A549 (cell line): ENCODE measurements around the gene ZPLD1.

Experiments
- BHLHE40 ChIP-seq: IDR thresholded peaks from 2 replicates; pipeline ENCODE4 v1.6.1; 2012; ENCODE audit warnings: low read depth, low read length, inconsistent platforms
- CBX2 ChIP-seq: fragments of 200-600 bp; sonication (generic); IDR thresholded peaks from 2 replicates; pipeline ENCODE4 v1.6.1; 2016; ENCODE audit warnings: low read depth, mild to moderate bottlenecking, borderline replicate concordance
- EHF ChIP-seq: fragments of 250-450 bp; sonication (Bioruptor Pico); IDR thresholded peaks from 2 replicates; pipeline ENCODE4 v1.5.0; 2020; ENCODE audit warnings: mild to moderate bottlenecking
- EP300 ChIP-seq, 2 experiments: fragments of >200 bp; sonication (Bioruptor Twin); formaldehyde crosslinking; IDR thresholded peaks; 2 replicates in 1 of 2; 3 replicates in 1 of 2; pipeline ENCODE4 v1.6.1; 2016 to 2017
- NPAS2 ChIP-seq: fragments of 250-450 bp; sonication (Bioruptor Pico); IDR thresholded peaks from 2 replicates; pipeline ENCODE4 v1.8.0; 2022; ENCODE audit warnings: mild to moderate bottlenecking, moderate library complexity, borderline replicate concordance
- TF ChIP-seq, protein P1 (sequence below): fragments of >200 bp; sonication (Bioruptor Twin); formaldehyde crosslinking; IDR thresholded peaks from 3 replicates; pipeline ENCODE4 v1.5.1; 2016

GRCh38 chr3:102464261-102464660 lies 29.4 kb downstream of the ZPLD1 start:
- TF ChIP-seq, protein P1, sequence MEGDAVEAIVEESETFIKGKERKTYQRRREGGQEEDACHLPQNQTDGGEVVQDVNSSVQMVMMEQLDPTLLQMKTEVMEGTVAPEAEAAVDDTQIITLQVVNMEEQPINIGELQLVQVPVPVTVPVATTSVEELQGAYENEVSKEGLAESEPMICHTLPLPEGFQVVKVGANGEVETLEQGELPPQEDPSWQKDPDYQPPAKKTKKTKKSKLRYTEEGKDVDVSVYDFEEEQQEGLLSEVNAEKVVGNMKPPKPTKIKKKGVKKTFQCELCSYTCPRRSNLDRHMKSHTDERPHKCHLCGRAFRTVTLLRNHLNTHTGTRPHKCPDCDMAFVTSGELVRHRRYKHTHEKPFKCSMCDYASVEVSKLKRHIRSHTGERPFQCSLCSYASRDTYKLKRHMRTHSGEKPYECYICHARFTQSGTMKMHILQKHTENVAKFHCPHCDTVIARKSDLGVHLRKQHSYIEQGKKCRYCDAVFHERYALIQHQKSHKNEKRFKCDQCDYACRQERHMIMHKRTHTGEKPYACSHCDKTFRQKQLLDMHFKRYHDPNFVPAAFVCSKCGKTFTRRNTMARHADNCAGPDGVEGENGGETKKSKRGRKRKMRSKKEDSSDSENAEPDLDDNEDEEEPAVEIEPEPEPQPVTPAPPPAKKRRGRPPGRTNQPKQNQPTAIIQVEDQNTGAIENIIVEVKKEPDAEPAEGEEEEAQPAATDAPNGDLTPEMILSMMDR: no peak
- TF ChIP-seq NPAS2: no peak
- no peak for TF ChIP-seq BHLHE40
- no peak for TF ChIP-seq CBX2
- TF ChIP-seq EHF (CRISPR knock-in tag): no peak
- TF ChIP-seq EP300 (IDR thresholded peaks at IDR 0.05): no peak
